Spleen (tissue), 11 donors: ENCODE data around the gene KYNU. TPM values are rescaled to one million over a fixed set of nuclear protein-coding genes. Genes with fewer than 3 reads are reported as not detected.

Source experiments
- DNase-seq: peaks from one replicate; pipeline ENCODE4 v3.0.0-alpha.2; 2020
- H3K27ac ChIP-seq, 8 donors: fragments of 200-600 bp; sonication (generic) in 7 of 8; 1 replicate in 4 of 8; 2 replicates in 4 of 8; pipeline versions ENCODE4 v1.5.0 to v1.8.0; 2016 to 2021; ENCODE audit warnings: inconsistent platforms in 4 of 8, mild to moderate bottlenecking in 4 of 8, moderate library complexity in 1 of 8
- H3K27me3 ChIP-seq, 7 donors: fragments of 200-600 bp; sonication (generic) in 6 of 7; replicated peaks in 1 of 7; 1 replicate in 4 of 7; 2 replicates in 3 of 7; pipeline versions ENCODE4 v1.5.0 to v1.8.0; 2016 to 2021; ENCODE audit warnings: inconsistent platforms in 3 of 7, mild to moderate bottlenecking in 1 of 7
- H3K36me3 ChIP-seq, 6 donors: fragments of 200-600 bp; sonication (generic) in 5 of 6; 1 replicate in 4 of 6; 2 replicates in 2 of 6; pipeline versions ENCODE4 v1.5.0 to v1.8.0; 2016 to 2021; ENCODE audit warnings: inconsistent platforms in 2 of 6
- H3K4me1 ChIP-seq, 6 donors: fragments of 200-600 bp; sonication (generic) in 5 of 6; 1 replicate in 3 of 6; 2 replicates in 3 of 6; pipeline versions ENCODE4 v1.5.0 to v1.8.0; 2016 to 2021; ENCODE audit warnings: inconsistent platforms in 3 of 6
- H3K4me3 ChIP-seq, 8 donors: fragments of 200-600 bp; sonication (generic) in 7 of 8; 1 replicate in 4 of 8; 2 replicates in 4 of 8; pipeline versions ENCODE4 v1.5.0 to v1.8.0; 2016 to 2021; ENCODE audit warnings: inconsistent platforms in 4 of 8, mild to moderate bottlenecking in 4 of 8, moderate library complexity in 2 of 8
- H3K9me3 ChIP-seq, 8 donors: fragments of 200-600 bp; sonication (generic) in 7 of 8; 1 replicate in 4 of 8; 2 replicates in 4 of 8; pipeline versions ENCODE4 v1.5.0 to v1.8.0; 2016 to 2021; ENCODE audit warnings: inconsistent platforms in 4 of 8
- POLR2A ChIP-seq, 3 donors: fragments of 450-650 bp; IDR thresholded peaks; one replicate each; pipeline ENCODE4 v1.5.1; 2017; ENCODE audit warnings: antibody characterized with exemption in 3 of 3, mild to moderate bottlenecking in 1 of 3
- POLR2AphosphoS5 ChIP-seq, 3 donors: sonication (generic); formaldehyde crosslinking; IDR thresholded peaks; one replicate each; pipeline ENCODE4 v1.5.1; 2017; ENCODE audit warnings: antibody characterized with exemption in 3 of 3
- WGBS, 5 donors: extraction: QIAGEN DNeasy Blood & Tissue Kit in 3 of 5; methylation state at CpG; one replicate each; pipeline versions ENCODE4 v1.1.5 to v1.1.7; 2013 to 2018; 5-methylcytosine and 5-hydroxymethylcytosine counted together
- intact Hi-C: fragments of 100-400 bp; cut with DNase I; formaldehyde crosslinking; loops from one replicate; pipeline ENCODE4 v1.15.0; 2023; ENCODE audit warnings: low total_unique reads
- polyA plus RNA-seq, 3 donors: library from polyadenylated mRNA; stranded (reverse); fragments of 200-250 nt; gene quantifications; one replicate each; pipeline ENCODE4 v1.2.1, GENCODE V29; 2013
- total RNA-seq, 7 donors: library from RNA; depleted of rRNA in 3 of 7; stranded (reverse); fragments of >200 nt in 3 of 7; fragmentation: NEBNext Ultra II Directional in 4 of 7; extraction: Animal tissue kit (Norgen Biotek cat#: 25700) in 4 of 7; gene quantifications; one replicate each; pipeline versions ENCODE4 v1.1.0 to v1.2.1, GENCODE V29; 2016 to 2021
- TF ChIP-seq, protein P1 (sequence below), 11 experiments: fragments of 200-600 bp in 7 of 11; fragments of 450-650 bp in 4 of 11; sonication (generic) in 4 of 11; IDR thresholded peaks in 8 of 11; conservative IDR thresholded peaks in 3 of 11; 1 replicate in 7 of 11; 2 replicates in 4 of 11; pipeline versions ENCODE4 v1.4.0 to v1.8.0; 2016 to 2021; ENCODE audit warnings: antibody characterized with exemption in 11 of 11, inconsistent platforms in 4 of 11, mild to moderate bottlenecking in 1 of 11
- donor health status: healthy with polysubstance abuse.
- donor health status: DM: no; HTN: no; CAD: no; lungs with moderate emphysema.
- donor health status: DM: no; HTN: no; CAD: no.
- donor health status: Bipolar disorder and iron deficiency.
- donor health status: healthy.
- donor health status: DM: no; HTN: no; CAD: no.
- donor health status: DM: yes; HTN: yes; CAD: no.

KYNU gene
- total and polyA plus RNA-seq, 10 donors = 11.1 to 38.4 (median 20.8) TPM

- Histone ChIP-seq H3K27ac (no peak overlapping the region), H3K4me3 (no peak overlapping the region), H3K27me3 (no peaks in the 10 kb centered on the region), H3K36me3 (no peaks in the 10 kb centered on the region), H3K4me1 (peaks cover 0 to 3% (median under 1%) of the 10 kb centered on the region in 6 donors), H3K9me3 (peaks cover 0 to 18% (median 13%) of the 10 kb centered on the region in 8 donors)
- intact Hi-C loops = no loop called here
- TF ChIP-seq POLR2AphosphoS5 (IDR thresholded peaks at IDR 0.05) = no peak
- TF ChIP-seq, protein P1, sequence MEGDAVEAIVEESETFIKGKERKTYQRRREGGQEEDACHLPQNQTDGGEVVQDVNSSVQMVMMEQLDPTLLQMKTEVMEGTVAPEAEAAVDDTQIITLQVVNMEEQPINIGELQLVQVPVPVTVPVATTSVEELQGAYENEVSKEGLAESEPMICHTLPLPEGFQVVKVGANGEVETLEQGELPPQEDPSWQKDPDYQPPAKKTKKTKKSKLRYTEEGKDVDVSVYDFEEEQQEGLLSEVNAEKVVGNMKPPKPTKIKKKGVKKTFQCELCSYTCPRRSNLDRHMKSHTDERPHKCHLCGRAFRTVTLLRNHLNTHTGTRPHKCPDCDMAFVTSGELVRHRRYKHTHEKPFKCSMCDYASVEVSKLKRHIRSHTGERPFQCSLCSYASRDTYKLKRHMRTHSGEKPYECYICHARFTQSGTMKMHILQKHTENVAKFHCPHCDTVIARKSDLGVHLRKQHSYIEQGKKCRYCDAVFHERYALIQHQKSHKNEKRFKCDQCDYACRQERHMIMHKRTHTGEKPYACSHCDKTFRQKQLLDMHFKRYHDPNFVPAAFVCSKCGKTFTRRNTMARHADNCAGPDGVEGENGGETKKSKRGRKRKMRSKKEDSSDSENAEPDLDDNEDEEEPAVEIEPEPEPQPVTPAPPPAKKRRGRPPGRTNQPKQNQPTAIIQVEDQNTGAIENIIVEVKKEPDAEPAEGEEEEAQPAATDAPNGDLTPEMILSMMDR (IDR thresholded peaks at IDR 0.05 in 8 of 11, conservative IDR thresholded peaks at IDR 0.05 in 3 of 11) = no peak
- TF ChIP-seq POLR2A (IDR thresholded peaks at IDR 0.05) = no peak
- no peak for DNase-seq
- 73 to 86% (median 75%) methylated on average over 1 of the region's 1 CpG for WGBS, 5 donors
These were observed 186.2 kb downstream of the KYNU start for GRCh38 chr2:143063612-143064200.

DNA sequence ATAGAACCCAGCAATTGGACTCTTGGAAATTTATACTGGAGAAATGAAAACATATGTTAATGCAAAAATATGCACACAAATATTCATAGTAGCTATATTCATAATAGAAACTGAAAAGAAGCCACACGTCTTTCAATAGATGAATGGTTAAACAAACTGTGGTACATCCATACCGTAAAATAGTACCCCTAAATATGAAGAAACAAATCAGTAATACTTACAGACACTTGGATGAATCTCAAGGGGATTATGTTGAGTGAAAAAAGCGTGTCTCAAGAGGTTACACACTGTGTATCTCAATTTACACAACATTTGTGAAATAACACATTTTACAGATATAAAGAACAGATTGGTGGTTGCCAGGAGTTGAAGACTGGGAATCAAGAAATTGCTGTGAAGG lies 190.6 kb downstream of the KYNU start:
- WGBS, 5 donors = 58 to 88% (median 69%) methylated on average over 3 of the region's 3 CpGs
- H3K27ac ChIP-seq = peak overlapping the region in 6 of 8 donors; percentile 39 to 85 (median 70)

GRCh38 chr2:143068509-143068908 lies 191.0 kb downstream of the KYNU start:
- H3K36me3 ChIP-seq = no peaks in the 10 kb centered on the region
- WGBS, 5 donors = 9 to 31% (median 18%) methylated on average over 3 of the region's 3 CpGs
- no peaks in the 10 kb centered on the region for H3K27me3 ChIP-seq
- H3K4me3 ChIP-seq = peak overlapping the region in 1 of 8 donors; percentile 57
- TF ChIP-seq POLR2AphosphoS5 (IDR thresholded peaks at IDR 0.05) = no peak
- TF ChIP-seq POLR2A (IDR thresholded peaks at IDR 0.05) = no peak
- TF ChIP-seq, protein P1 (IDR thresholded peaks at IDR 0.05 in 8 of 11, conservative IDR thresholded peaks at IDR 0.05 in 3 of 11) = no peak
- intact Hi-C loops = no loop called here
- DNase-seq = no peak
- peak overlapping the region in 7 of 8 donors; percentile 43 to 85 (median 68) for H3K27ac ChIP-seq
- H3K9me3 ChIP-seq = peaks cover 0 to 18% (median 13%) of the 10 kb centered on the region in 8 donors
- peaks cover 0 to 4% (median 1%) of the 10 kb centered on the region in 6 donors for H3K4me1 ChIP-seq

More for the DNA sequence above, 190.6 kb downstream of the KYNU start:
- DNase-seq = no peak
- Histone ChIP-seq H3K27me3 (no peaks in the 10 kb centered on the region), H3K36me3 (no peaks in the 10 kb centered on the region), H3K4me3 (peak overlapping the region in 1 of 8 donors; percentile 57), H3K4me1 (peaks cover 0 to 4% (median 1%) of the 10 kb centered on the region in 6 donors), H3K9me3 (peaks cover 0 to 18% (median 13%) of the 10 kb centered on the region in 8 donors)
- intact Hi-C loops = no loop called here
- TF ChIP-seq, protein P1 (IDR thresholded peaks at IDR 0.05 in 8 of 11, conservative IDR thresholded peaks at IDR 0.05 in 3 of 11) = no peak
- TF ChIP-seq POLR2AphosphoS5 (IDR thresholded peaks at IDR 0.05) = no peak
- no peak for TF ChIP-seq POLR2A (IDR thresholded peaks at IDR 0.05)

DNA sequence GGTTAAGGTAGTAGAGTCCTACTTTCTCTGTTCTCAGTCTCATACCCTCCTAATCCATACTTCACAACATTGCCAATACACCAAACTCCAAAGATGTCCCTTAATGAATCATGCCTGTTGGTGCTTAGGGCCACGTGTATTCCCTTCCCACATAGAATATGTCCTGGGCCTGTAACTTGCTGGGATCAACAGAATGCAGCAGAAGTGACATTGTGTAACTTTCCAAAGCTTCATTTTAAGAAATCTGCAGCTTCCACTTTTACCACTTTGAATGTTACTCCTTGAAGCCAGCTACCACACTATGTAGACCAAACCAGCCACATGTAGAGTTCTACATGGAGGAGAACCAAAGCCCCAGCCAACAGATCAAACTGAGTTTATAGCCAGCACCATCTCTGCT lies 193.2 kb downstream of the KYNU start:
- DNase-seq = no peak
- Histone ChIP-seq H3K36me3 (no peaks in the 10 kb centered on the region), H3K9me3 (peaks cover 0 to 14% (median 4%) of the 10 kb centered on the region in 8 donors), H3K27ac (peak overlapping the region in 5 of 8 donors; percentile 50 to 85 (median 77)), H3K4me3 (peak overlapping the region in 1 of 8 donors; percentile 57), H3K27me3 (no peaks in the 10 kb centered on the region), H3K4me1 (peaks cover 0 to 4% (median 1%) of the 10 kb centered on the region in 6 donors)
- TF ChIP-seq, protein P1 (IDR thresholded peaks at IDR 0.05 in 8 of 11, conservative IDR thresholded peaks at IDR 0.05 in 3 of 11) = no peak
- no peak for TF ChIP-seq POLR2A (IDR thresholded peaks at IDR 0.05)
- no peak for TF ChIP-seq POLR2AphosphoS5 (IDR thresholded peaks at IDR 0.05)
- 54 to 77% (median 61%) methylated on average over 1 of the region's 1 CpG for WGBS, 5 donors
- intact Hi-C loops = no loop called here
